ENCODE measurements around the gene SRP68. TPM values are rescaled to one million over a fixed set of nuclear protein-coding genes. Genes with fewer than 3 reads are reported as not detected.

The SRP68 gene
- total and polyA plus RNA-seq, 2 of the 4 experiments (the other 2 are of a cell fraction): 47.1 to 82.6 TPM

- Histone ChIP-seq H4K91ac (ENCODE audit: insufficient read depth, low read depth, low read length) (no peak overlapping the region), H3K4ac (ENCODE audit: low read depth, low read length) (no peak overlapping the region), H2AK5ac (ENCODE audit: low read depth, low read length) (no peak overlapping the region), H2BK15ac (ENCODE audit: low read depth, low read length) (no peak overlapping the region), H3K56ac (ENCODE audit: extremely low read depth, insufficient read depth, low read length) (no peak overlapping the region), H3K36me3 (ENCODE audit: control insufficient read depth, insufficient read depth, low read length) (peaks cover 48% of the 10 kb centered on the region), H3K27me3 (ENCODE audit: control insufficient read depth, insufficient read depth, low read length) (no peaks in the 10 kb centered on the region), H3K9me1 (ENCODE audit: insufficient read depth, low read length) (no peaks in the 10 kb centered on the region), H3K14ac (replicated peaks; ENCODE audit: low read depth, low read length) (no peak overlapping the region), H2BK5ac (ENCODE audit: low read depth, low read length, poor library complexity, severe bottlenecking) (no peak overlapping the region), H4K20me1 (ENCODE audit: insufficient read depth, low read length) (no peaks in the 10 kb centered on the region; the same call in 1 of the 2 replicates), H2AK9ac (replicated peaks; ENCODE audit: low read depth, low read length, poor library complexity) (no peak overlapping the region), H2BK120ac (ENCODE audit: low read depth, low read length) (no peak overlapping the region), H4K5ac (ENCODE audit: low read depth, low read length) (no peak overlapping the region), H2AFZ (replicated peaks; ENCODE audit: low read length, poor library complexity) (no peak overlapping the region), H2BK20ac (ENCODE audit: low read depth, low read length) (no peak overlapping the region), H3K18ac (ENCODE audit: low read depth, low read length) (no peak overlapping the region), H4K8ac (ENCODE audit: low read depth in 2 of 2, low read length in 2 of 2) (no peak overlapping the region), H3K4me2 (ENCODE audit: low read depth, low read length) (no peak overlapping the region), H3K9ac (ENCODE audit: low read depth, low read length) (no peak overlapping the region), H3K79me1 (ENCODE audit: low read depth in 1 of 2, low read length in 2 of 2) (peaks cover 5 to 20% of the 10 kb centered on the region in 2 experiments), H3K27ac (ENCODE audit: insufficient read depth, low read length) (no peak overlapping the region), H3K4me3 (ENCODE audit: insufficient read depth, low read depth, low read length) (no peak overlapping the region), H3K4me1 (ENCODE audit: control insufficient read depth, insufficient read depth, low read length) (no peaks in the 10 kb centered on the region), H3K23ac (ENCODE audit: low read depth, low read length) (no peak overlapping the region), H3K9me3 (ENCODE audit: control insufficient read depth, insufficient read depth, low read length) (no peaks in the 10 kb centered on the region)
- no peak for TF ChIP-seq RCOR1 (IDR thresholded peaks at IDR 0.05; ENCODE audit: insufficient replicate concordance, low read length)
- no peak for TF ChIP-seq FOS (IDR thresholded peaks at IDR 0.05; ENCODE audit: low read depth, low read length)
- no peak for TF ChIP-seq SMC3 (IDR thresholded peaks at IDR 0.05; ENCODE audit: low read depth, low read length)
- TF ChIP-seq MAZ (IDR thresholded peaks at IDR 0.05; ENCODE audit: borderline replicate concordance, low read depth, low read length): no peak
- TF ChIP-seq MXI1 (IDR thresholded peaks at IDR 0.05; ENCODE audit: borderline replicate concordance, low read depth, low read length): no peak
- no peak for TF ChIP-seq CEBPB (IDR thresholded peaks at IDR 0.05; ENCODE audit: low read depth, low read length)
- TF ChIP-seq RFX5 (IDR thresholded peaks at IDR 0.05; ENCODE audit: low read depth, low read length): no peak
- no peak for TF ChIP-seq CHD1 (IDR thresholded peaks at IDR 0.05; ENCODE audit: low read depth, low read length)
- no peak for TF ChIP-seq RAD21 (IDR thresholded peaks at IDR 0.05; ENCODE audit: low read length)
- TF ChIP-seq BHLHE40 (IDR thresholded peaks at IDR 0.05; ENCODE audit: low read depth, low read length): no peak
- TF ChIP-seq POLR2A (IDR thresholded peaks at IDR 0.05; ENCODE audit: low read depth, low read length): no peak
- TF ChIP-seq NFE2L2 (IDR thresholded peaks at IDR 0.05; ENCODE audit: low read depth, low read length): no peak
- no peak for TF ChIP-seq MAFK (IDR thresholded peaks at IDR 0.05; ENCODE audit: low read depth, low read length)
- no peak for TF ChIP-seq ELK1 (IDR thresholded peaks at IDR 0.05; ENCODE audit: borderline replicate concordance, low read depth, low read length)
- no peak for TF ChIP-seq USF2 (IDR thresholded peaks at IDR 0.05; ENCODE audit: low read depth, low read length)
- no peak for TF ChIP-seq CTCF (conservative IDR thresholded peaks at IDR 0.05; ENCODE audit: low read depth, low read length)
- in situ Hi-C loops (cut with MboI; ENCODE audit: low sequenced_read_pairs): no loop called here
- no peak for DNase-seq
- intact Hi-C loops (cut with micrococcal nuclease): no loop called here
- ATAC-seq (ENCODE audit: low read depth): no peak
- BruUV-seq (replicated peaks): no TSS peak
- ChIA-PET POLR2A (ENCODE audit: unreplicated experiment) (interaction anchor here (0.6 kb wide), 1 partner anchor 8 kb away, joined by 4 read pairs; no protein-coding TSS in a partner anchor), CTCF (interaction anchor here (0.6 kb wide), 1 partner anchor 266 kb away, joined by 3 read pairs; no protein-coding TSS in a partner anchor)
- 86% methylated on average over 9 of the region's 13 CpGs; no CpG with 5 or more reads in 1 of the 2 experiments for whole genome bisulfite sequencing, 2 experiments (ENCODE audit: extremely low coverage in 2 of 2, insufficient read length in 1 of 2)
- dilution Hi-C loops (cut with HindIII; ENCODE audit: low sequenced_read_pairs, unreplicated experiment): no loop called here
These were observed 23.6 kb upstream of the SRP68 start for GRCh38 chr17:76095943-76096342.

Measured in IMR-90 (cell line).